ENCODE data around the gene SH3TC1.

DNA sequence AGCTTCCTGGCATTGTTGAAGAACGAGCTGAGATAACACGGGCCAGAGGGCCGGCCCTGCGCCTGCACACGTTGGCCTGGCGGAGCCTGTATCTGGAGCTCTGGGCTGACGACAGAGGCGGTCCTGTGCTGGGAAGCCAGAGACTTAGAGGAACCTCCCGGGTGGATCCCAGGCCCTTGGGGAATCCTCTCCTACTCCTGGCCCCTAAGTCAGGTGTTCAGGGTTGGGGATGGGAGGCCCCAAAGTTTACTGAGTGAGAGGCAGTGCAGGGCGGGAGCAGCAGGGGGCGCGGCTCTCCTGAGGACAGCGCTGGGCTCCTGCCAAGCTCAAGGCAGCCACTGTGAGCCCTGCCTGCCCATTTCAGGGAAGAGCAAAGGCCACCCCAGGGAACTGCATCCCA is 68.0 kb downstream of the SH3TC1 start:
- TF ChIP-seq, protein P1, sequence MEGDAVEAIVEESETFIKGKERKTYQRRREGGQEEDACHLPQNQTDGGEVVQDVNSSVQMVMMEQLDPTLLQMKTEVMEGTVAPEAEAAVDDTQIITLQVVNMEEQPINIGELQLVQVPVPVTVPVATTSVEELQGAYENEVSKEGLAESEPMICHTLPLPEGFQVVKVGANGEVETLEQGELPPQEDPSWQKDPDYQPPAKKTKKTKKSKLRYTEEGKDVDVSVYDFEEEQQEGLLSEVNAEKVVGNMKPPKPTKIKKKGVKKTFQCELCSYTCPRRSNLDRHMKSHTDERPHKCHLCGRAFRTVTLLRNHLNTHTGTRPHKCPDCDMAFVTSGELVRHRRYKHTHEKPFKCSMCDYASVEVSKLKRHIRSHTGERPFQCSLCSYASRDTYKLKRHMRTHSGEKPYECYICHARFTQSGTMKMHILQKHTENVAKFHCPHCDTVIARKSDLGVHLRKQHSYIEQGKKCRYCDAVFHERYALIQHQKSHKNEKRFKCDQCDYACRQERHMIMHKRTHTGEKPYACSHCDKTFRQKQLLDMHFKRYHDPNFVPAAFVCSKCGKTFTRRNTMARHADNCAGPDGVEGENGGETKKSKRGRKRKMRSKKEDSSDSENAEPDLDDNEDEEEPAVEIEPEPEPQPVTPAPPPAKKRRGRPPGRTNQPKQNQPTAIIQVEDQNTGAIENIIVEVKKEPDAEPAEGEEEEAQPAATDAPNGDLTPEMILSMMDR (conservative IDR thresholded peaks at IDR 0.05; ENCODE audit: low read length) = peak; percentile 49
- TF ChIP-seq EZH2phosphoT487 (IDR thresholded peaks at IDR 0.05; ENCODE audit: borderline replicate concordance) = no peak
